Activated CD8-positive, alpha-beta memory T cell treated with anti-CD3 and anti-CD28 coated beads, Interleukin-2, amount 50 U/mL, for 1 hour (primary cell): ENCODE data around the gene PARD3.
"Not testable (repeated sequence)": the region's sequence is repeated elsewhere in the genome, so short reads cannot be mapped to it uniquely, and the experiment has no call there.

Experiments used
- DNase-seq: peaks from one replicate; pipeline ENCODE4 v3.0.0-alpha.2; 2020; ENCODE audit errors: extremely low read depth

The PARD3 gene

DNA sequence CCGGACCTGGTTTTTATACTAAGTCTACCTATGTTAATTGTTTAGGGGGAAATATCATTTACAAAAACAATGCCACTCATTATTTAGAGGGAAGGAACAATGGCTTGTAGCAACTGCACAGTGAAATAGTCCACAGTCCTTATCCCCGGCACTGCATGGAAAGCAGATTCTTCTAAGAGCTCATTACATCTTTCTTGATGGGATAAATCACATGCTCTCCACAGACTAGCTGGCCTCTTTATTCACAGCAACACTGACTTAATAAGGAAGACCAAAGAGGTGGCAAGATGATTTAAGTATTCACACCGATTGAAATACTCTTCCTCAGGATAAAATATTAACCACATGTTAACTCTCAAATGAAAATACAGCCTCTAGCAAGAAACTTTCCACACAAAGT, 349.4 kb downstream of the PARD3 start:
- DNase-seq, result no peak

GRCh38 chr10:34464591-34464990, 350.5 kb downstream of the PARD3 start:
- no peak for DNase-seq

GRCh38 chr10:34464000-34464399, 351.1 kb downstream of the PARD3 start:
- no peak for DNase-seq

GRCh38 chr10:34462993-34463392, 352.1 kb downstream of the PARD3 start:
- DNase-seq, result no peak

- DNase-seq, result no peak
Observed at GRCh38 chr10:34462056-34462455, 353.0 kb downstream of the PARD3 start.

DNA sequence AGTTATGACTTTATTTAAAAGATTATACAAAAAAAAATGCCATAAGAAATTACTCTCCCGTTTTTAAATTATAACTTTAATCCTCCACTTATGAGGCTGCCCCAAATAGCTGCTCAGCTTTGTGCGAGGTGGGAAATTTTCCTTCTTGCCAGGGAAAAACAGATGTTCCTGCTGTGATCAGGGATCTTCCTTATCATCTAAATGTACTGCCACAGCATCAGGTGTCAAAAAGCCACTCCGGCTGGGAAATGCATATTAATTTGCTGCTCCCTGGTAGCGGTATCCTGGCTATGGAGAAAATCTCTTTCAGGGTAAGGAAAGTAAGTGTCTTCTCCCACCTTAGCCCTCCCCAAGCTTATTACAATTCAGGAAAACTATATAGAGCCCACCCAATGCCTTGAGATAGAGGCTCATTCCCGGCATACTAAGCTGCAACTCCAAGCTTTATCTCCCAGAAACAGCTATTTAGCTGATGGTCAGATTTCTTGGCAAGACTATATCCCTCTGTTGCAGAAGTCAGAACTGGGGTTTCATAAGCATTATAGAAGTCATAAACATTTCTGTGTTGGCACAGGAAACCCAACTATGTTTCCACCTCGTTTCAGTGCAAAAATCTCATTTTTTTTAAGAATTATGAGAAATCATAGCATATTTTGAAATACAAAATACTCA, 360.4 kb downstream of the PARD3 start:
- no peak for DNase-seq

DNA sequence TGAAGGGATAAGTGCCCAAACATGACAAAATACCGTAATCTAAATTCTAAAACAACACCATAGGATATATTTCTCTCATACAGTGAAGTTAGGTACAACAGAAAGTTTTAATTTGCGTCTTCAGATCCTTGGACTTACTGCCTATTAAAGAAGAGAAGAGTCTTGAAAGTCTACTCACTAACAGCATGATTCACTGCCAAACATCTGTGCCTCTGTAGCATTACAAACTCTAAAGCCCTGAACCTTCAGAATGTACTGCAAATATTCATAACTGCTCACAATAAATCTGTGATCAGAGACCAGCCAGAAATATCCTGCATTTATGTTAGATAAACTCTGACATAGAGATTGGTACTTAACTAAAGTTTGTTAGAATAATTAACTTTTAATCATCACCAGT, 365.3 kb downstream of the PARD3 start:
- DNase-seq, result no peak

DNA sequence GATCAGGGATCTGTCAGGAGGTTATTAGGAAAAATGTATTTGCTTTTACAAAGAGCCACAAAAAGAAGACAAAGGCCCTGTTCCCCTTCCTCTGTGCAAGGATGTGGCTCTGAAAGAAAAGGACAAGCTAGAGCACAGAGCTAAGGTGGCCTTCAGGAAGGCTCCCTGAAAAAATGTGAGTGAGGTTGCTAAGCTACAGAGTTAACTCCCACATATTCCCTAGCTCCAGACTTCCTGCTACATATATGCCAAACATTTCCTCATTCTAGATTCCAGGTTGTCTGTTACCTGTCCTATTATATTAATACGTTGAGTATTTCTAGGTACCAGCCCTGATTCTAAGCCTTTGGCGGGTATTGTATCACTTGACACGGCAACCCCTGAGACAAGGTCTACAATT, 369.0 kb downstream of the PARD3 start:
- no peak for DNase-seq

DNA sequence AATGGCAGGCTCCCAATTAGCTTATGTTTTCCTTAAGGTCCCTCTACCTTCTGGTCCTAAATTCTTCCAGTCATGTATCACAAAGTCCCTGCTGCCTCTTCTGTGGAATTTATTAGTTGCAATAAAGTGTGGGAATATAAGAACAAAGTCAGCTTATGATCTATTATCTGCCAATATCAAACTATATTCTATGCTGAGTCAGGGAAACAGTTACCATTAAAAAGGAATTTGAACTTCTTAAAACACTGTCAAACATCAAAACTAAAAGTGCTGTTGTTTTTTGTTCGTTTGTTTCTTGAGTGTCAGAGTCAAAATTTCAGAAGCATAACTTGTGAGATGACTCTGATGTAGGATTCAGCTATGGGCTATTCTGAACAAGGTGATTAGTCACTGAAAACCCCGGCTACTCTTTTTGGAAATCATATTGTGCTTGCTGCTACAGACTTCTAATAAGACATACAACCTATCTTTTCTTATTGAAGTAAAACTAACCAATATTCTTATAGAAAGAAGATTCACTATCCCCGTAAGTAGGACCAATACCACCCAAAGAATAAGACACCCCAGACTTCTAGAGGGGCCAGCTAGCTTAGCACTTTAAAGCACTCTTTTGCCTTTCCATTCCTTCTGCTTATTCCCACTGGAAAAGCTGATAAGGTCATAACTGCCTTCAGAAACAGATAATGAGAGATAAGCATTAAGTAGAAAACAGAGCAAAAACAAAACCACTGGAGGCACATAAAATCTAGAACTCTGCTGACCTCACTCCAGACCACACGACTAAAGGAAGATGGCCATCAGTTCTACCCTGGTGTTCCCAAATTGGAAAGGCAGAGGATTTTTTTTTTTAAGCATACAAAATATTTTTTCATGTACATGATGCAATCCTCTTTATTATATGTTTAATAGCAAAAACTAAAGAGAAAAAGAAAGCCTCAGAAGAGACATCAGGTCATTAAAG, 370.6 kb downstream of the PARD3 start:
- no peak for DNase-seq

DNA sequence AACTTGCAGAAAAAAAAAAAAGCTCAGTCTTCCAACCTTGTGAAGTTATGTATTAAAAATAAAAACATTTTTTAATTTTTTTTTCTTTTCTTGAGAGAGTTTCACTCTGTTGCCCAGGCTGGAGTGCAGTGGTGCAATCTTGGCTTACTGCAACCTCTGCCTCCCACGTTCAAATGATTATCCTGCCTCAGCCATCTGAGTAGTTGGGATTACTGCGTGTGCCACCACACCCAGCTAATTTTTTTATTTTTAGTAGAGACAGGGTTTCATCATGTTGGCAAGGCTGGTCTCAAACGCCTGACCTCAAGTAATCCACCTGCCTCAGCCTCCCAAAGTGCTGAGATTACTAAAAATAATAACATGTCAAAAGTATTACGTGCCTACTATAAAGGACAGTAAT, 375.7 kb downstream of the PARD3 start:
- DNase-seq, result not testable (repeated sequence)

- no peak for DNase-seq
Observed at GRCh38 chr10:34438741-34439140, 376.4 kb downstream of the PARD3 start.

DNA sequence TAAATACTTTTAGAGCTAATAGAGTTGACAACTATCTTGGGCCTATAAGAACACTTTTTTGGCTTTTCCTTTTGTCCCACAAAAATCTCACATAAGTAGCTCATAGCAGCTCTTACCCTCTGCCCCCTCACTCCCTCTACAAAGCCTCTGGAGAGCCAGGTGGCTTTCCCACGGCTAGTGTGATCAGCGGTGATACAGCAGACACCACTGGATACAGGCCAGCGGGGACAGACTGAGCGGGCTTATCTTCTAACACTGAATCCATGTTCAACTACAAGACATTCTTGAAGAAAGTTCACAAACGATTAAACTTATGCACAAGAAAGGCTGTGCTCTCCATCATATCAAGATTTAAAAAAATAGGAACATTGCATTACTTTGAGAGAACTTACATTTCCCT, 377.2 kb downstream of the PARD3 start:
- DNase-seq, result no peak

DNA sequence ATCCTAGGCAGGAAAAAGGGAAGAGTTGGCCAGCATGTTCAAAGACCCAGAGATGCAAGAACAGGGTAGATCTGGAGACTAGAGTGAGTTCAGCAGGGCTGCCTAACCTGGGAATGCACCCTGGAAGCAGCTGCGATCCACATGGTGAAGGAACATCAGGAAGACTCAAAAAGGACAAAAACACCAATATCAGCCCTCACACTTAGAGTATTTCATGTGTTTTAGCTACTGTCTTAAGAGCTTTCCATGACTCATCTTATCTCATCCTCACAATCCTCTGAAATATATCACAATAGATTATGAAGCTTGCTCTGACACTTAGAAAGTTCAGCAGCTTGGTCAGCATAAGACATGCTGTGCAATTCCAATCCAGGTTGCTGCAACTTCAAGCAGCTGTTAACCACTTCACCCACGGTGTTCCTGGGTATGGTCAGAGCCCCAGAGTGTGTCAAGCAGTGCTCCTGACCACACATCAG, 380.9 kb downstream of the PARD3 start:
- DNase-seq, result no peak

GRCh38 chr10:34433241-34434076, 381.6 kb downstream of the PARD3 start:
- DNase-seq, result no peak

DNA sequence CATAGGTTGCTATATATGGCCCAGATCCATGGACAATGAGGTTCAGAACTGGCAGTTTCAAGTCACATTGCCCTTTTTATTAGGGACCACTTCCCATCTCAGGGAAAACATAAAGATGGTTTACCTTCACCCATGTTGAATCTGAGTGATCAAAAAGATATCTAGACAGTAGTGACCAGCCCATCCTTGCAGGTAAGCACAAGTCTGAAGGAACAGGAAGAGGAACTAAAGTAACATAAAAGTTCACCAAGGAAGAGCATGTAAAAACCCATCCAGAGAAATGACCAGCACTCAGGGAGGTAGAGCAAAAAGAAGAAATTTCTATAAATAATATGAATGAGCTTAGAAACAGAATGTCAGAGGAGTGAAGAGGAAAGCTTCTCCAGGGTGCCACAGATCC, 382.5 kb downstream of the PARD3 start:
- no peak for DNase-seq

GRCh38 chr10:34430685-34431084, 384.4 kb downstream of the PARD3 start:
- no peak for DNase-seq

DNA sequence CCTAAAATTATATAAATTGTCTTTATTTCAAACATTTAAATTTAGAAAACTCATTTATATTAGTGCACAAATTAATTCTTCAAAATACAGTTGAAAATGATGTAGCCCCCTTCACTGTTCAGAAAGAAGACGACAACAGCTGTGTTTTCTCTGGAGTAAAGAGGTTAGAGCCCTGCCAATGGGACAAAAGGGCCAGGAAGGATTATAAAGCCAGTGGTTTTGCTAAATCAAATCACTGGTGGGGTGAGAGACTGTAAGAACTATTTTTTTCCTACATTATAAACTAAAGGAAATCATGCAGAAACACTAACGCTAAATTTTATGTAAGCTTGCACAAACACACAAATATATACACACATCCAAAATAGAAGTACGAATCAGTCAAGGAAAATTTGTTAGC, 386.6 kb downstream of the PARD3 start:
- DNase-seq, result no peak

- no peak for DNase-seq
Observed at GRCh38 chr10:34427911-34428216, 387.2 kb downstream of the PARD3 start.

- DNase-seq, result not testable (repeated sequence)
Observed at GRCh38 chr10:34427158-34427910, 387.8 kb downstream of the PARD3 start.

DNA sequence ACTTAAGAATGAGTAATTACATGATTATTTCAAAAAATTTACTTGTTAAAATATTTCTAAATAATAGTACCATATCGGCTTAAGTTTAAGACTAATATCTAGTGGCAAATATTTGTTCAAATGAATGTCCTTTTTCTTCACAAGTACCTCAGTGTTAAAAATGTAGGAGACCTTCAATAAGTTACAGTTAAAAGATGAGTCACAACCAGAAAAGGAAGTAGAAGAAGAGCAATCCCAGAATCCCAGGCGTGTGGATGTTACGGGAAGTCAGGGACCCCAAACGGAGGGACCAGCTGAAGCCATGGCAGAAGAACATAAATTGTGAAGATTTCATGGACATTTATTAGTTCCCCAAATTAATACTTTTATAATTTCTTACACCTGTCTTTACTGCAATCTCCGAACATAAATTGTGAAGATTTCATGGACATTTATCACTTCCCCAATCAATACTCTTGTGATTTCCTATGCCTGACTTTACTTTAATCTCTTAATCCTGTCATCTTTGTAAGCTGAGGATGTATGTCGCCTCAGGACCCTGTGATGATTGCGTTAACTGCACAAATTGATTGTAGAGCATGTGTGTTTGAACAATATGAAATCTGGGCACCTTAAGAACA, 388.4 kb downstream of the PARD3 start:
- DNase-seq, result not testable (repeated sequence)

GRCh38 chr10:34426041-34426440, 389.1 kb downstream of the PARD3 start:
- DNase-seq, result no peak
